Measurements from ENCODE around the gene ABHD6. TPM values are rescaled to one million over a fixed set of nuclear protein-coding genes. Genes with fewer than 3 reads are reported as not detected.
"Not testable (repeated sequence)": the region's sequence is repeated elsewhere in the genome, so short reads cannot be mapped to it uniquely, and the experiment has no call there.

Gene ABHD6
- total RNA-seq, 2 experiments from 2014 or later = 3.3 to 3.7 TPM

DNA sequence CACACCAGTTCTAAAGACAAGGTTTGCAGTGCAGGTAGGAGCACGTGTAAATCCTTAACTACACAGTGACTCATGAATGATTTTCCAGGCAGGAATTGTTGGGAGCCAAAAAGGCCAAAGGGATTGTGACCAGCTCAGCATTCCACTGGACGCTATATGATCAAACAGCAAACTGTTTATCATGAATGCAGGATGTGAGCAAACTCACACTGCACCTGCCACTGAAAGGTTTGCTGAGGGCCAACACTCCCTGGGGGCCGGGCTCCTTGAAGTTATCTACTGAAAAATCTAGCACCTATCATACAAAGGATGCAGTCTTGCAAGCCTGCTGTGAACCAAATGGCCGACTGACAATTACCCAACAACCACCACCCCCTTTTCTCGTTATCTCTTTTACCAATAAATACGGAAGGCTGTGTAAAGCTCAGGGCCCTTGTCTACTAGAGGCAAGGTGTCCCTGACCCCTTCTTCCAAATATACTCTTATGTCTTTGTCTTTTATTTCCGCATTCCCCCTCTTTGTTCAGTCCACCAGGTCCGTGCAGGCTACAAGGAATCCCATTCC is 15.3 kb upstream of the ABHD6 start:
- no peak for DNase-seq
- Mint-ChIP-seq H3K27ac (no peak overlapping the region), H3K36me3 (ENCODE audit: low read depth) (no peaks in the 10 kb centered on the region), H3K9me3 (no peaks in the 10 kb centered on the region), H3K4me1 (ENCODE audit: low read depth) (peaks cover 11% of the 10 kb centered on the region), H3K4me3 (no peak overlapping the region), H3K27me3 (no peaks in the 10 kb centered on the region)
- CTCF ChIA-PET = interaction anchor here (1.3 kb wide), 2 partner anchors 21 to 45 kb away, joined by 3 to 5 read pairs; no protein-coding TSS in a partner anchor
- no peak for ATAC-seq
- POLR2A ChIA-PET = no interaction called here
- intact Hi-C loops (cut with micrococcal nuclease) = no loop called here
- TF ChIP-seq CTCF (IDR thresholded peaks at IDR 0.05) = no peak

DNA sequence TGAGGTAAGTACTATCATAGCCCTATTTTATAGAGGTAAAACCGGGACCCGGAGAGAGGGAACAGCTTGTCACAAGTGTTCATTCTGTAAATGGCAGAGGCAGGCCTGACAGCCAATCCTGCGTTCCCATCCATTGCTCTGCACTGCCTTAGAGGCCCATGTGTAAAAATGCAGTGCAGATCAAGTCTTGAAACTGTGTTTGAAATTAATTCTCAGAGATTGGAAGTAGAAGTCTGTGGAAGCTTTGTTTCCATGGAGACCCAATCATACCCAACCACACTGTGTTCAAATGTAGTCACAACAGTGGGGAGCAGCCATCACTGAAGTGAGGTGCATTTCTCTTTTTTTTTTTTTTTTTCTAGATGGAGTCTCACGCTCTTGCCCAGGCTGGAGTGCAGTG is 13.7 kb upstream of the ABHD6 start:
- no peak overlapping the region for H3K4me3 Mint-ChIP-seq
- POLR2A ChIA-PET = interaction anchor here (1.4 kb wide), 1 partner anchor 9 kb away, joined by 3 read pairs; no protein-coding TSS in a partner anchor
- TF ChIP-seq CTCF (IDR thresholded peaks at IDR 0.05) = no peak
- CTCF ChIA-PET = interaction anchor here (1.1 to 2.8 kb wide), 5 partner anchors 9 to 57 kb away, joined by 3 to 14 read pairs (median 4); no protein-coding TSS in a partner anchor
- peaks cover 3% of the 10 kb centered on the region for H3K27me3 Mint-ChIP-seq
- H3K9me3 Mint-ChIP-seq = no peaks in the 10 kb centered on the region
- no peaks in the 10 kb centered on the region for H3K36me3 Mint-ChIP-seq (ENCODE audit: low read depth)
- no peak for ATAC-seq
- intact Hi-C loops (cut with micrococcal nuclease) = no loop called here
- H3K27ac Mint-ChIP-seq = no peak overlapping the region
- peaks cover 2% of the 10 kb centered on the region for H3K4me1 Mint-ChIP-seq (ENCODE audit: low read depth)
- no peak for DNase-seq

DNA sequence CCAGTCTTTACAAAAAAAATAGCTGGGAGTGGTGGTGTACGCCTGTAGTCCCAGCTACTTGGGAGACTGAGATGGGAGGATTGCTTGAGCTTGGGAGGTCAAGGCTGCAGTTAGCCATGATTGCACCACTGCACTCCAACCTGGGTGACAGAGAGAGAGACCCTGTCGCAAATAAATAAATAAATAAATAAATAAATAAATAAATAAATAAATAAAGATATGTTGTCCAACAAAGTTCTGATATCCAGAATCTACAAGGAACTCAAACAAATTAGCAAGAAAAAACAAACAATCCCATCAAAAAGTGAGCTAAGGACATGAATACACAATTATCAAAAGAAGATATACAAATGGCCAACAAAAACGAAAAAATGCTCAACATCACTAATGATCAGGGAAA is 9.7 kb upstream of the ABHD6 start:
- DNase-seq; H3K4me3 Mint-ChIP-seq; H3K36me3 Mint-ChIP-seq (ENCODE audit: low read depth); H3K4me1 Mint-ChIP-seq (ENCODE audit: low read depth); ATAC-seq; intact Hi-C loops (cut with micrococcal nuclease); H3K27ac Mint-ChIP-seq; H3K9me3 Mint-ChIP-seq: not testable (repeated sequence)
- ChIA-PET CTCF (interaction anchor here (1.0 to 14.4 kb wide), 3 partner anchors 11 to 187 kb away, joined by 3 to 89 read pairs (median 4); no protein-coding TSS in a partner anchor), POLR2A (interaction anchor here (0.7 kb wide), 1 partner anchor 57 kb away, joined by 4 read pairs; no protein-coding TSS in a partner anchor)
- H3K27me3 Mint-ChIP-seq = peaks cover 25% of the 10 kb centered on the region

GRCh38 chr3:58230876-58231552 is 6.6 kb upstream of the ABHD6 start:
- CTCF ChIA-PET = interaction anchor here (0.9 to 14.4 kb wide), 5 partner anchors 11 to 75 kb away, joined by 3 to 89 read pairs (median 5); partner anchors contain the start of genes HTD2 and RPP14

DNA sequence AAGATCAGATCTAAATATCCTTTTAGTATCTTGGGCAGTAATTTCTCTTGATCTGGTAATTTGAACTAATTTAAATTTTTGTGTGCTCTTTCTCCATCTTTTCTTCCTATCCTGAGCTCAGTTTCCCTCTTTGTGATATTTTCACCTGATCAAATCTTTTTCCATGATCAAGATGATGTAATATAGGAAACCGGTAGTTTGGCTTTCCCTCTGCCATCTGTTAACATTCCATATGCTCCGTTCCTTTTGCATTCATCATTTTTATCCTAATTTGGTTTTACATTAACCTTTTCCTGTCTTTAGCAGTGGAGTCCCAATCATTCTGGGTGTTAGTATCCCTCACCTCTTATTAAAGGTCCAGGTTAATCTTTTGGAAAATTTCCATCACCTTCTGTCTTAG is 5.9 kb upstream of the ABHD6 start:
- Mint-ChIP-seq H3K4me3 (no peak overlapping the region), H3K4me1 (ENCODE audit: low read depth) (no peaks in the 10 kb centered on the region), H3K36me3 (ENCODE audit: low read depth) (no peaks in the 10 kb centered on the region), H3K27ac (no peak overlapping the region), H3K27me3 (peaks cover 32% of the 10 kb centered on the region), H3K9me3 (no peaks in the 10 kb centered on the region)
- no peak for DNase-seq
- no peak for TF ChIP-seq CTCF (IDR thresholded peaks at IDR 0.05)
- intact Hi-C loops (cut with micrococcal nuclease) = no loop called here
- ATAC-seq = no peak
- ChIA-PET CTCF (interaction anchor here (1.0 to 14.4 kb wide), 4 partner anchors 10 to 54 kb away, joined by 3 to 89 read pairs (median 10); no protein-coding TSS in a partner anchor), POLR2A (no interaction called here)

More at GRCh38 chr3:58230876-58231552, 6.6 kb upstream of the ABHD6 start:
- Mint-ChIP-seq H3K4me1 (ENCODE audit: low read depth) (no peaks in the 10 kb centered on the region), H3K36me3 (ENCODE audit: low read depth) (no peaks in the 10 kb centered on the region), H3K27me3 (peaks cover 28% of the 10 kb centered on the region), H3K9me3 (no peaks in the 10 kb centered on the region), H3K27ac (no peak overlapping the region), H3K4me3 (no peak overlapping the region)
- intact Hi-C loops (cut with micrococcal nuclease) = no loop called here
- POLR2A ChIA-PET = interaction anchor here (0.7 kb wide), 1 partner anchor 115 kb away, joined by 3 read pairs; no protein-coding TSS in a partner anchor
- ATAC-seq (no peak), DNase-seq (no peak)
- TF ChIP-seq CTCF (IDR thresholded peaks at IDR 0.05) = no peak
